Measurements from ENCODE around the gene MIEF1.
A peak's percentile ranks its signal among the peaks of the same experiment; 100 is the strongest.

The MIEF1 gene

DNA sequence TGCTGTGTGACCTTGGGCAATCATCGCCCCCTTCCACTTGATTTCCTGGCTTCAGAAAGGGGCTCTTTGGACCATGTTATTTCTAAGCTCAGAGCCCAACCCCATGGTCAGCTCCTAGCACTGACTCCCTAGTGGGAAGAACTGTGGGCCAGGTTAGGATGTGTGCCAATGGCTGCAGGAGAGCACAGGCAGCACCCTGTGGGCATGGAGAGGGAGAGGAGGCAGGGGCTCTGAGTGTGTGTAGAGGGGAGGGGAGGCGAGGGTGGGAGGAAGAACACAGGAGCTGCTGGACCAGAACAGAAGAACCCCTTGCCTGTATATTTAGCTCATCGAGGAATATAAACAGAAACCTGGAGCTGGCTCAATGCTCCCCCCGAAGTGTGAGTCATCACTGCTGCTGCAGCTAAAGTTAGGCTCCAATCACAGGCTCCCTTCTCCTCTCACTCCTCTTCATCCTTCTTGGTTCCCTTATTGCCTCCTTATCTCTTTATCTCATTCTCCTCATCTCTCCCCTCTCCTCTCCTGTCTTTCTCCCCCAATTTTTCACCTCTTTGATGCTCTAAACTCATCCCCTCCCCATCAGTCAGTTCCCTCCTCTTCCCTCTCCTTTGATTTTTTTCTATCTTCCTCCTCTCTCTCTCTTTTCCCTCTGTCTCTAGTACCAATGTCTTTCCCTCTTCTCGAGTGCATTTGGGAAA, 44.9 kb downstream of the MIEF1 start:
- DNase-seq (ENCODE audit: low read depth), result peak; percentile 39
- H3K4me3 ChIP-seq (ENCODE audit: low read length), result no peak overlapping the region
- TF ChIP-seq, protein P1, sequence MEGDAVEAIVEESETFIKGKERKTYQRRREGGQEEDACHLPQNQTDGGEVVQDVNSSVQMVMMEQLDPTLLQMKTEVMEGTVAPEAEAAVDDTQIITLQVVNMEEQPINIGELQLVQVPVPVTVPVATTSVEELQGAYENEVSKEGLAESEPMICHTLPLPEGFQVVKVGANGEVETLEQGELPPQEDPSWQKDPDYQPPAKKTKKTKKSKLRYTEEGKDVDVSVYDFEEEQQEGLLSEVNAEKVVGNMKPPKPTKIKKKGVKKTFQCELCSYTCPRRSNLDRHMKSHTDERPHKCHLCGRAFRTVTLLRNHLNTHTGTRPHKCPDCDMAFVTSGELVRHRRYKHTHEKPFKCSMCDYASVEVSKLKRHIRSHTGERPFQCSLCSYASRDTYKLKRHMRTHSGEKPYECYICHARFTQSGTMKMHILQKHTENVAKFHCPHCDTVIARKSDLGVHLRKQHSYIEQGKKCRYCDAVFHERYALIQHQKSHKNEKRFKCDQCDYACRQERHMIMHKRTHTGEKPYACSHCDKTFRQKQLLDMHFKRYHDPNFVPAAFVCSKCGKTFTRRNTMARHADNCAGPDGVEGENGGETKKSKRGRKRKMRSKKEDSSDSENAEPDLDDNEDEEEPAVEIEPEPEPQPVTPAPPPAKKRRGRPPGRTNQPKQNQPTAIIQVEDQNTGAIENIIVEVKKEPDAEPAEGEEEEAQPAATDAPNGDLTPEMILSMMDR (IDR thresholded peaks at IDR 0.05; ENCODE audit: insufficient read depth, low read depth, low read length, missing control alignments), result no peak

DNA sequence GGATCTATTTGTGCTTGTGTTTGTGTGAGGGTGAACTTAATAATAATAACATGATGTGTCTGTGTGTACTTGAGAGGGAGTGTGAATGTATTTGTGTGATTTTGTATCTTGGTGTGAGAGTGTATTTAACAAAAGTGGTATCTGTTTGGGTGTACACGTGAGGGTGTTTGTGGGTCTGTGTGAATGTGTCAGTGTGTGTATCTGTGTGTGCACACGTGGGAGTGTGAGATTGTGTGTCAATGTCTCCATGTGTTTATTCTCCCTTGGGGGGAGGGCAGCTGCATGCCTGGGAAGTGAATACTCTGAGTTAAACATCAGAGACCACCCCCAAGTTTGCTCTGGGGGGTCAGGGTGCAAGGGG, 45.5 kb downstream of the MIEF1 start:
- TF ChIP-seq, protein P1 (IDR thresholded peaks at IDR 0.05; ENCODE audit: insufficient read depth, low read depth, low read length, missing control alignments), result no peak

DNA sequence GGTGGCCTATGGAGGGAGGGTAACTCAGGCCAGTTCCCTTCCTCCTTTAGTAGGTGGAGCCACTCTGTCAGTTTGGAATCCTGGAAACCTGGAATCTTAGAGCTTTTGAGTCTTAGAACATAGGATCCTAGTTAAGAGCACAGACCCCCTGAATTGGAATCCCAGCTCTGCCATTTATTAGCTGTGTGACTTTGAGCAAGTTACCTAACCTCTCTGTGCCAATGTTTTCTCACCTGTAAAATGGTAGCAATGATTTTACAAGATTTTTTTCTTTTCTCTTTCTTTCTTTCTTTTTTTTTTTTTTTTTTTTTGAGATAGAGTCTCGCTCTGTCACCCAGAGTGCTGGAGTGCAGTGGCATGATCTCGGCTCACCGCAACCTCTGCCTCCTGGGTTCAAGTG, 51.3 kb downstream of the MIEF1 start:
- TF ChIP-seq, protein P1 (IDR thresholded peaks at IDR 0.05; ENCODE audit: insufficient read depth, low read depth, low read length, missing control alignments), result no peak
- DNase-seq (ENCODE audit: low read depth), result no peak
- H3K4me3 ChIP-seq (ENCODE audit: low read length), result no peak overlapping the region

More for the DNA sequence above, 45.5 kb downstream of the MIEF1 start:
- no peak for DNase-seq (ENCODE audit: low read depth)
- H3K4me3 ChIP-seq (ENCODE audit: low read length), result no peak overlapping the region

DNA sequence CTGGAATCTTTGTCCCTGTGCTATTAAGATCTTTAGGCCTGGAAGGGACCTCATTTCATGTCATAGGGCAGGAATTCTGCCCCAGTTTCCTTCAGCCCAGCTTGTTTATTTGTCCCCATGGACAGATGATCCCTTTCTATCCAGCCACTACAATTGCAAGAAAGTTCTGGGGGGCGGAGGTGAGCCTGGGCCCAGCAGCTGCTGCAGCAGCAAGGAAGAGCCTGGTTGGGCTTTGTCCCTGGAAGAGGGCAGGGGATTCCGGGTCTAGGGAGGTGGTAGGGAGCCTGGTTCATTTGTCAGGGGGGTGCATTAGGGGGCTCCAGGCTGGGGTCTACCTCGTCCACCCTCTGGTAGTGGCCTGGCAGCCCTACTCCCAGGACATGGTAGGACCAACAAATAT, 52.1 kb downstream of the MIEF1 start:
- H3K4me3 ChIP-seq (ENCODE audit: low read length), result no peak overlapping the region
- no peak for DNase-seq (ENCODE audit: low read depth)
- TF ChIP-seq, protein P1 (IDR thresholded peaks at IDR 0.05; ENCODE audit: insufficient read depth, low read depth, low read length, missing control alignments), result no peak

DNA sequence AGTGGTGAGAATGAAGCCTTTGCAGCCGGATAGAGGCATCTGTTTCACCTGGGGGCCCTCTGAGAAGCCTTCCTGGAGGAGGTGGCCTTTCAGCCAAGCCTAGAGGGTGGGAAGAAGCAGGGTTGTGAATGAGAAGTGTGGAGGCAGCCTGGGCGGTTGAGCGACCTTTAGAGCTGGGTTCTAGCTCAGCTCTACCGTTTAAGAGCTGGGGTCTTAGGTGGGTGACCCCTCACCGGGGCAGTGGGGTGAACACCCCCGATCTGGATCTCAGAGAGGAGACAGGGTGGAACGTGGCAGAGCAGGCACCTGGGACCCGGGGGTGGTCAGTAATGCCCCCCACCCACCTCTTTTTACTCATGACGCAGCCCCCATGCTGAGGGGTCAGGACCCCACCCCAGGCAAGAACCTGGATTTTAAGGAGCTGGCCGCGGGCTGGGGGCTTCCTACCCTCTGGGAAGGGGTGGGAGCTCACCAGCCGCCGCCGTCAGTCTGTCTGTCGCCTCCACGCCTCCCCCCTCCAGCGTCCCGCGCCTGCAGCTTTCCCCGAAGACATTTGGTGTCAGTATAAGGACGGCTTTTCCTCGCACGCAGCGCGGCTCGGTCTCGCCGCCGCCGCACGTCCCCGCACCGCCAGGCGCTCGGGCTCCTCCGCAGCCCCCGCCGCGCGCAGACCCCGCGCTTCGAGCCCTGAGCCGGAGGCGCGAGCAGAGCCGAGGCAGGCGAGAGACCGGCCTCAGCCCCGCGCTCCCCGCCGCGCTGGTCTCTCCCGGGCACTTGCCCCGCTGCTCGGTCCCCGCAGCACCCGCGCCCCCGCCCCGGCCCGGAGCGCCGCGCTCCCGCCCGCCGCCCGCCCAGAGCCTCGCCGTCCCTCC, 55.1 kb downstream of the MIEF1 start:
- no peak overlapping the region for H3K4me3 ChIP-seq (ENCODE audit: low read length)
- DNase-seq (ENCODE audit: low read depth), result peak; percentile 33
- TF ChIP-seq, protein P1 (IDR thresholded peaks at IDR 0.05; ENCODE audit: insufficient read depth, low read depth, low read length, missing control alignments), result peak; percentile 5

DNA sequence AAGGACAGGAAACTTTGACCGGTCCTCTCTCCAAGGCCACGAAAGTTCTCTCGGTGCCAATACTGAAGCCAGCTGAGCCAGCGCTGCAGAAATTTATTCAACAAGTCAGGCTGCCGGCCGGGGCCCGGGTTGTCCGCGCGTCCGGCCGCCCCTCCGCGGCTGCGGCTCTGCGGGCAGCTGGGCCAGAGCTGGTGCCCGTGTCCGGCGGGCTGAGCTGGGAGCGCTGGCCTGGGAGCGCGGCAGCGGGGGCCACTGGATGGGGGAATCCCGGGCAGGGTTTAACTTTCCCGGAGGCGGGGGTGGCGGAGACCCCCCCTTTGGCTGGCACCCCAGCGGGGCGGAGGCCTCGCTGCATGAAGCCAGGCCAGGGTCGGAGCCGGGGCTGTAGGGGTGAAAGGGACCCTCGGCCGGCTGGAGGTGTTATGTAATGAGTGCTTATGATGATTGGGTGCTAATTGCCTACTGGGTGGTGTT, 56.2 kb downstream of the MIEF1 start:
- no peak for DNase-seq (ENCODE audit: low read depth)
- no peak overlapping the region for H3K4me3 ChIP-seq (ENCODE audit: low read length)
- TF ChIP-seq, protein P1 (IDR thresholded peaks at IDR 0.05; ENCODE audit: insufficient read depth, low read depth, low read length, missing control alignments), result no peak
